ENCODE results near the gene KLHDC7B. TPM values are rescaled to one million over a fixed set of nuclear protein-coding genes. Genes with fewer than 3 reads are reported as not detected.
"Not testable (repeated sequence)": the region's sequence is repeated elsewhere in the genome, so short reads cannot be mapped to it uniquely, and the experiment has no call there.

KLHDC7B gene
- total RNA-seq, 2 experiments from 2014 or later: 0.25 to 0.46 TPM

DNA sequence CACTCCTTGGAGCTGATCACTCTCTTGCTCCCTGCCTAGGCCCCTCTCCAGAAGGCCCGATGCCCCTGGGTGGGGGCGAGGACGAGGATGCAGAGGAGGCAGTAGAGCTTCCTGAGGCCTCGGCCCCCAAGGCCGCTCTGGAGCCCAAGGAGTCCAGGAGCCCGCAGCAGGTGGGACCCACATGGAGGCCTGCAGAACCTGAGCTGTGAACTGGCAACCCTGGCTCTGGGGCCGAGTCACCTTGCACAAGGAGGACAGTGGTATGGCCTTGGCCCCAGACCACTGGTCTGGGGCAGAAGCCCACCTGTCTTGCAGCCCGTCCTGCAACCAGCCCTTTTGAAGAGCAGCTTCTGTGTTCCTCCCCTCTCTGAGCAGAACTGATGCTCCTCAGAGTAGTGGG, 26.5 kb upstream of the KLHDC7B start:
- ChIA-PET POLR2A (interaction anchor here (0.6 kb wide), 1 partner anchor 252 kb away, joined by 6 read pairs; no protein-coding TSS in a partner anchor), CTCF (ENCODE audit: unreplicated experiment) (no interaction called here)
- Histone ChIP-seq H3K79me2 (ENCODE audit: insufficient read depth, low read depth, low read length) (peaks cover 8% of the 10 kb centered on the region), H3K4me2 (ENCODE audit: low read length) (no peak overlapping the region), H3K9me3 (ENCODE audit: low read length) (no peaks in the 10 kb centered on the region), H3K9me2 (ENCODE audit: insufficient read depth, low read length) (no peaks in the 10 kb centered on the region), H3K4me1 (ENCODE audit: insufficient read depth, low read length, poor library complexity, severe bottlenecking) (peaks cover 2% of the 10 kb centered on the region), H3K36me3 (ENCODE audit: insufficient read depth, low read length) (peaks cover 97% of the 10 kb centered on the region), H4K20me1 (ENCODE audit: insufficient read depth, low read length) (no peaks in the 10 kb centered on the region), H2AFZ (ENCODE audit: low read length) (no peak overlapping the region), H3K4me3 (ENCODE audit: low read depth, low read length, poor library complexity, severe bottlenecking) (no peak overlapping the region), H3K27ac (ENCODE audit: low read depth, low read length, poor library complexity, severe bottlenecking) (no peak overlapping the region)
- no TSS peak for BruUV-seq (replicated peaks)
- TF ChIP-seq, protein P1, sequence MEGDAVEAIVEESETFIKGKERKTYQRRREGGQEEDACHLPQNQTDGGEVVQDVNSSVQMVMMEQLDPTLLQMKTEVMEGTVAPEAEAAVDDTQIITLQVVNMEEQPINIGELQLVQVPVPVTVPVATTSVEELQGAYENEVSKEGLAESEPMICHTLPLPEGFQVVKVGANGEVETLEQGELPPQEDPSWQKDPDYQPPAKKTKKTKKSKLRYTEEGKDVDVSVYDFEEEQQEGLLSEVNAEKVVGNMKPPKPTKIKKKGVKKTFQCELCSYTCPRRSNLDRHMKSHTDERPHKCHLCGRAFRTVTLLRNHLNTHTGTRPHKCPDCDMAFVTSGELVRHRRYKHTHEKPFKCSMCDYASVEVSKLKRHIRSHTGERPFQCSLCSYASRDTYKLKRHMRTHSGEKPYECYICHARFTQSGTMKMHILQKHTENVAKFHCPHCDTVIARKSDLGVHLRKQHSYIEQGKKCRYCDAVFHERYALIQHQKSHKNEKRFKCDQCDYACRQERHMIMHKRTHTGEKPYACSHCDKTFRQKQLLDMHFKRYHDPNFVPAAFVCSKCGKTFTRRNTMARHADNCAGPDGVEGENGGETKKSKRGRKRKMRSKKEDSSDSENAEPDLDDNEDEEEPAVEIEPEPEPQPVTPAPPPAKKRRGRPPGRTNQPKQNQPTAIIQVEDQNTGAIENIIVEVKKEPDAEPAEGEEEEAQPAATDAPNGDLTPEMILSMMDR (conservative IDR thresholded peaks at IDR 0.05; ENCODE audit: low read length): no peak
- no peak for TF ChIP-seq EZH2phosphoT487 (IDR thresholded peaks at IDR 0.05; ENCODE audit: borderline replicate concordance, low read depth, low read length)
- no peak for DNase-seq (ENCODE audit: low spot score)
- intact Hi-C loops (cut with micrococcal nuclease; ENCODE audit: unreplicated experiment): no loop called here

DNA sequence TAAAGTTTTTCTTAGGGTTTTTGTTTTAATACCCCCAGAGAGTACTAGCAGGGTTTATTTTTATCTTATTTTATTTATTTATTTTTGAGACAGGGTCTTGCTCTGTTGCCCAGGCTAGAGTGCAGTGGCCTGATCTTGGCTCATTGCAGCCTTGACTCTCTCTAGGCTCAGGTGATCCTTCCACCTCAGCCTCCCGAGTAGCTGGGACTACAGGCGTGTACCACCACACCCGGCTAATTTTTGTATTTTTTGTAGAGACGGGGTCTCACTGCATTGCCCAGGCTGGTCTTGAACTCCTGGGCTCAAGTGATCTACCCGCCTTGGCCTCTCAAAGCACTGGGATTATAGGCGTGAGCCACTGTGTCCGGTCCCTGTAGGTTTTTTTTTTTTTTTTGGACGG, 25.5 kb upstream of the KLHDC7B start:
- H3K4me1 ChIP-seq (ENCODE audit: insufficient read depth, low read length, poor library complexity, severe bottlenecking); POLR2A ChIA-PET; intact Hi-C loops (cut with micrococcal nuclease; ENCODE audit: unreplicated experiment); H3K79me2 ChIP-seq (ENCODE audit: insufficient read depth, low read depth, low read length); H3K9me3 ChIP-seq (ENCODE audit: low read length); CTCF ChIA-PET (ENCODE audit: unreplicated experiment); H4K20me1 ChIP-seq (ENCODE audit: insufficient read depth, low read length); H3K27ac ChIP-seq (ENCODE audit: low read depth, low read length, poor library complexity, severe bottlenecking); H3K4me2 ChIP-seq (ENCODE audit: low read length); H3K9me2 ChIP-seq (ENCODE audit: insufficient read depth, low read length); DNase-seq (ENCODE audit: low spot score); BruUV-seq (replicated peaks); H3K4me3 ChIP-seq (ENCODE audit: low read depth, low read length, poor library complexity, severe bottlenecking); H2AFZ ChIP-seq (ENCODE audit: low read length): not testable (repeated sequence)
- H3K36me3 ChIP-seq (ENCODE audit: insufficient read depth, low read length): peaks cover 96% of the 10 kb centered on the region

DNA sequence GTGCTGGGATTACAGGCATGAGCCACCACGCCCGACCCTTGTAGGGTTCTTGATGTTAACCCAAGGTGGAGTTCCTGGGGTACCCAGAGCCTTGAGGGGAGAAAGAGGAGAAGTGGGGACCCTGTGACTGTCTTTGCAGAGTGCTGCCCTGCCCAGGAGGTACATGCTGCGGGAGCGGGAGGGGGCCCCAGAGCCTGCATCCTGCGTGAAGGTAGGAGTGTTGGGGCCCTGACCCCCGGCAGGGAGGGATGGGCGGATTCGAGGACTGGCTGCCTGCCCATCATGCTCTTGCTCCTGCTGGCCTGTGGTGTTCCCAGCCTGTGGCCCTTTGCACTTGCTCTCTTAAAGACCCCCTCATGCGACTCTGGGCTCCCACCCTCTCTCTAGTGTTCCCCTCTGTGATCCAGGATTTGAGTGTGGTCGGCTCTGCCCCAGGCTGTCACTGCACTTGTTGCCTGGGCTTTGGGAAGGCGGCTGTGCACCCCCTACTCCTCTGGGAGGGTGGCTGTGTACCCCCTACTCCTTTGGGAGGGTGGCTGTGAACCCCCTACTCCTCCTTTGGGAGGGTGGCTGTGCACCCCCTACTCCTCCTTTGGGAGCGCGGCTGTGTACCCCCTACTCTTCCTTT, 24.8 kb upstream of the KLHDC7B start:
- Histone ChIP-seq H3K4me1 (ENCODE audit: insufficient read depth, low read length, poor library complexity, severe bottlenecking) (peaks cover 10% of the 10 kb centered on the region), H3K79me2 (ENCODE audit: insufficient read depth, low read depth, low read length) (peaks cover 4% of the 10 kb centered on the region; the same call in 1 of the 2 replicates), H3K4me3 (ENCODE audit: low read depth, low read length, poor library complexity, severe bottlenecking) (no peak overlapping the region), H2AFZ (ENCODE audit: low read length) (no peak overlapping the region), H3K9me3 (ENCODE audit: low read length) (no peaks in the 10 kb centered on the region), H3K27ac (ENCODE audit: low read depth, low read length, poor library complexity, severe bottlenecking) (no peak overlapping the region), H3K9me2 (ENCODE audit: insufficient read depth, low read length) (no peaks in the 10 kb centered on the region), H4K20me1 (ENCODE audit: insufficient read depth, low read length) (no peaks in the 10 kb centered on the region), H3K4me2 (ENCODE audit: low read length) (no peak overlapping the region), H3K36me3 (ENCODE audit: insufficient read depth, low read length) (peaks cover 91% of the 10 kb centered on the region)
- ChIA-PET CTCF (ENCODE audit: unreplicated experiment) (no interaction called here), POLR2A (interaction anchor here (0.5 kb wide), 1 partner anchor 40 kb away, joined by 4 read pairs; no protein-coding TSS in a partner anchor)
- intact Hi-C loops (cut with micrococcal nuclease; ENCODE audit: unreplicated experiment): no loop called here
- BruUV-seq (replicated peaks): no TSS peak
- no peak for DNase-seq (ENCODE audit: low spot score)
- TF ChIP-seq, protein P1 (conservative IDR thresholded peaks at IDR 0.05; ENCODE audit: low read length): no peak
- no peak for TF ChIP-seq EZH2phosphoT487 (IDR thresholded peaks at IDR 0.05; ENCODE audit: borderline replicate concordance, low read depth, low read length)
